ENCODE data around the gene PTPRM.

PTPRM gene

GRCh38 chr18:7822435-7823331 lies 255.6 kb downstream of the PTPRM start:
- TF ChIP-seq ZNF221 (tag by site-specific recombination; IDR thresholded peaks at IDR 0.05; ENCODE audit: borderline replicate concordance), result no peak
- peak; percentile 24; the same call in 1 of the 2 replicates for TF ChIP-seq ZIC2 (tag by site-specific recombination; IDR thresholded peaks at IDR 0.05)
- TF ChIP-seq ZBTB17 (tag by site-specific recombination; IDR thresholded peaks at IDR 0.05), result no peak
- TF ChIP-seq ZNF521 (tag by site-specific recombination; IDR thresholded peaks at IDR 0.05), result no peak
- no peak for TF ChIP-seq BCL11B (tag by site-specific recombination; IDR thresholded peaks at IDR 0.05; ENCODE audit: low read depth)
- no peak for TF ChIP-seq ZNF792 (tag by site-specific recombination; IDR thresholded peaks at IDR 0.05)
- TF ChIP-seq WT1 (tag by site-specific recombination; IDR thresholded peaks at IDR 0.05), result no peak
- Histone ChIP-seq H3K27ac (ENCODE audit: extremely low read depth, low read depth, low read length) (no peak overlapping the region), H3K36me3 (ENCODE audit: control insufficient read depth in 2 of 2, insufficient read depth in 1 of 2, low read length in 2 of 2) (no peaks in the 10 kb centered on the region), H3K4me1 (ENCODE audit: control insufficient read depth, insufficient read depth, low read length) (no peaks in the 10 kb centered on the region), H3K4me3 (ENCODE audit: low read depth, low read length) (no peak overlapping the region), H3K9me3 (ENCODE audit: control insufficient read depth, insufficient read depth, low read depth, low read length) (no peaks in the 10 kb centered on the region)
- POLR2A ChIA-PET, result no interaction called here
- CTCF ChIA-PET, result interaction anchor here (1.0 kb wide), 1 partner anchor 604 kb away, joined by 3 read pairs; no protein-coding TSS in a partner anchor

GRCh38 chr18:7824970-7825369 lies 257.9 kb downstream of the PTPRM start:
- Histone ChIP-seq H3K36me3 (ENCODE audit: control insufficient read depth in 2 of 2, insufficient read depth in 1 of 2, low read length in 2 of 2) (no peaks in the 10 kb centered on the region), H3K4me3 (ENCODE audit: low read depth, low read length) (no peak overlapping the region), H3K4me1 (ENCODE audit: control insufficient read depth, insufficient read depth, low read length) (no peaks in the 10 kb centered on the region), H3K9me3 (ENCODE audit: control insufficient read depth, insufficient read depth, low read depth, low read length) (no peaks in the 10 kb centered on the region), H3K27ac (ENCODE audit: extremely low read depth, low read depth, low read length) (no peak overlapping the region)
- ChIA-PET CTCF (interaction anchor here (1.1 kb wide), 1 partner anchor 33 kb away, joined by 3 read pairs; no protein-coding TSS in a partner anchor), POLR2A (no interaction called here)
- TF ChIP-seq ZNF398 (tag by site-specific recombination; IDR thresholded peaks at IDR 0.05), result no peak
- no peak for TF ChIP-seq ZNF658 (tag by site-specific recombination; IDR thresholded peaks at IDR 0.05)
- TF ChIP-seq ZNF423 (tag by site-specific recombination; IDR thresholded peaks at IDR 0.05), result no peak
- TF ChIP-seq ZNF701 (tag by site-specific recombination; IDR thresholded peaks at IDR 0.05), result no peak
- no peak for TF ChIP-seq BCL11B (tag by site-specific recombination; IDR thresholded peaks at IDR 0.05; ENCODE audit: low read depth)
- TF ChIP-seq KLF1 (tag by site-specific recombination; IDR thresholded peaks at IDR 0.05), result no peak
- no peak for TF ChIP-seq ZNF549 (tag by site-specific recombination; IDR thresholded peaks at IDR 0.05)
- TF ChIP-seq ZNF16 (tag by site-specific recombination; IDR thresholded peaks at IDR 0.05; ENCODE audit: low read depth), result no peak
- no peak for TF ChIP-seq ZNF544 (tag by site-specific recombination; IDR thresholded peaks at IDR 0.05)
- TF ChIP-seq ZNF670 (tag by site-specific recombination; IDR thresholded peaks at IDR 0.05; ENCODE audit: low read depth), result no peak
- TF ChIP-seq ZNF280C (tag by site-specific recombination; IDR thresholded peaks at IDR 0.05), result no peak
- TF ChIP-seq ZNF585B (tag by site-specific recombination; IDR thresholded peaks at IDR 0.05), result no peak
- no peak for TF ChIP-seq ZNF837 (tag by site-specific recombination; IDR thresholded peaks at IDR 0.05)
- TF ChIP-seq ZFP37 (tag by site-specific recombination; IDR thresholded peaks at IDR 0.05), result no peak
- TF ChIP-seq ZNF561 (tag by site-specific recombination; IDR thresholded peaks at IDR 0.05; ENCODE audit: borderline replicate concordance), result no peak
- TF ChIP-seq SETDB1 (IDR thresholded peaks at IDR 0.05; ENCODE audit: insufficient read length, low read length), result no peak
- no peak for TF ChIP-seq ZBTB26 (tag by site-specific recombination; optimal IDR thresholded peaks at IDR 0.05)

Data from HEK293 (cell line).